T-helper 22 cell (primary cell): Measurements from ENCODE around the gene UBR1.

Experiments
- DNase-seq: peaks from one replicate; pipeline ENCODE4 v3.0.0-alpha.2; 2020; ENCODE audit warnings: low read depth

UBR1 gene

DNA sequence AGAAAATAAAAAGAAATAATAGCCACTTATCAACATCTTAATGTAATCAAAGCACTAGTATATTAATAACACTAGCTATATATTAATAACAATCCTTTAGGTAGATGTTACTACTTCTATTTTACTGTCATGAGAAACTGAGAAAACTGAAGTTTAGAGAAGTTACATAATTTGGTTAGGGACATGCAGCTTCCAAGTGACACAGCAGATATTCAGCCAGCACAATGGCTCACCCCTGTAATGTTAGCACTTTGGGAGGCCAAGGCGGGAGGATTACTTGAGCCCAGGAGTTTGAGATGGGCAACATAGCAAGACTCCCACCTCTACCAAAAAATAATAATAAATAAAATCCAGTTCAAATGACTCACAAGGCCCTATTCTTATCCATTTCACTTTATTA is 1.9 kb upstream of the UBR1 start:
- no peak for DNase-seq

DNA sequence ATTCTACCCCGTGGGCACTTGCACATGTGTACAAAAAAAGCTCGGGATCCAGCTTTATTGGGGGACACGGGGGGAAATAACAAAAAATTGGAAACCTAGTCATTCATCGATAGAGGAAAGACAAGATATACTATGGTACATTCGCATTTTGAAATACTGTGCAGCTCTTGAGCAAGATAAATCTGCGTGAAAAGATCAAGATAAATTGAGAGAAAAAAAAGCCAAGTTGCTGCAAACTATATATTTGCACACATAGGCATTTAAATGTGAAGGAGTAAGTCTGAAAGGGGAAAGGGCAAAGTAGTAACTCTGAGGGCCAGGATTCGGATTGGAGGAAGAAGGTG is 620 bp upstream of the UBR1 start:
- DNase-seq, result no peak

DNA sequence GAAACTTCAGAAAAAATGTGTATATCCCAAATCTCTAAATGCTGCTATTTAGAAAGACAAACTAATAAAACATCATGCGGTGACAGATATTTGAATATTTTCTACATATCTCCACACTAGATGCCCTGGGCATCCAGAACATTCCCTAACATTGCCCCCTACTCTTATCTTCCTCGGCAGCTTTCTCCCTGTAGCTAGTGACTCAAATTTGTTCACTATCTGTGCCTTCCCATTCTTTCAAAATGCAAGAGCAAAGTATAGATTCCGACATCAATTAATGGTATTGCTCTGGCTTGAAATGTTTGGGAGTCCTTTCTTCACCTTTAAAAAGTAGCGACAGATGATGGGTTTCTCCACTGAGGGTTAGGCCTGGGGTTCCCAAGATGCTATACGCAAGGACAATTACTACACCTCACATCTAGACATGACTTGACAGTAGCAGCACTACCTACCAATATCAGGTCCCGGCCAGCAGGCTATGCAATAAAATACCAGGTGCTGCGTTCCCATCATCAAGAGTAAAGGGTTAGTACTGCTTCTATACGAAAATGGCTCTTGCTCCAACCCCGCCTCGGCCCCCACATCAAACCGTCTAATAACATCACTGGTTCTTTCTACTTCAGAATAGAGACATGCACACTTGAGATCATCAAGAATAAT is 631 bp downstream of the UBR1 start:
- no peak for DNase-seq

DNA sequence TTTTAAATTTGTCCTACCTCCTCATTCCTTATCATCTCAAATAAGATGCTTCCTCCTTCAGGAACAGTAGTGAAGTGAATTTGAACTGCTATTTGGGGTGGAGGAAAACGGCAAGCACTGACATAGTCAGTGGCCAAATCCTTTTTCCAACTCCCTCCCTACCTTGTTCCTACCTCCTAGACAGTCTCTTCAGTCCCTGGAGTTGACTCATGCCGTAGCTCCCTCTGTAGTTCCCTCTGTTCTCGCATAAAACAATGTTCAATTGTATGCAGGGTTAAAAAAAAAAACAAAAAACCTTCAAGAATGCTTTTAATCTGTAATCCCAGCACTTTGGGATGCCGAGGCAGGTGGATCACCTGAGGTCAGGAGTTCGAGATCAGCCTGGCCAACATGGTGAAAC is 1.4 kb downstream of the UBR1 start:
- no peak for DNase-seq

DNA sequence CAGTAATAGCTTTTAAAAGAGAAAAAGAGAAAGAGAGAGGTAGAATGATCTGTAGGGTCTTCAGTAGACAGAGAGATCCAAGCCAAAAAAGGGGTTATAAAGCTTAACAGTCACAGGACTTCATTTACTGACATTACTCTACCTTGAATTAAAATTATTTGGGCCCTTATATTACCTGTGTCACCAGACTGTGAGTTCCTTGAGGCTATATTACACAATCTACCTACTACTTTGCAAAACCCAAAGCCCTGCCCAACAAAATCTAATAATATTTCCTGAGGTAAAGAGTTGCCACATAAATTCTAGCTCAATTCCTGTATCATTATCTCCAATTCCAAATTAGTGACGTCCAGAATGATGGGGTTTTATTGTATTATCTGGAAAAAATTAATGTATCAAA is 1.9 kb downstream of the UBR1 start:
- DNase-seq, result no peak

DNA sequence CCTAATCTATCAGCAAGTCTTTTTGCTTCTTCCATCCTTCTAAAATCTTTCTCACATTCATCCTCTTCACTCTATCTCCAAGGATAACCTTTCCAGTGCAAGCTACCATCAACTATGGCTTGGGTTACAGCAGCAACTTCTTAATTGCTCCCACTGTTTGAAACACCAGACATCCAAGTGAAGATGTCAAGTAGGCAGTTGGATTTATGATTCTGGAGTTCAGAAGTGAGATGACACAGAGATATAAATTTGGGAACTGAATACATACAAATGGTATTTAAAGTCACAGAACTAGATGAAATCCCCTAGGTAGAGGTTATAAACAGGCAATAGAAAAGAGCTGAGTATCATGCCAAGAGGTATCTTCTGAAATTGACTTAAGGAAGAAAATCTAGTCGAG is 3.7 kb downstream of the UBR1 start:
- no peak for DNase-seq

DNA sequence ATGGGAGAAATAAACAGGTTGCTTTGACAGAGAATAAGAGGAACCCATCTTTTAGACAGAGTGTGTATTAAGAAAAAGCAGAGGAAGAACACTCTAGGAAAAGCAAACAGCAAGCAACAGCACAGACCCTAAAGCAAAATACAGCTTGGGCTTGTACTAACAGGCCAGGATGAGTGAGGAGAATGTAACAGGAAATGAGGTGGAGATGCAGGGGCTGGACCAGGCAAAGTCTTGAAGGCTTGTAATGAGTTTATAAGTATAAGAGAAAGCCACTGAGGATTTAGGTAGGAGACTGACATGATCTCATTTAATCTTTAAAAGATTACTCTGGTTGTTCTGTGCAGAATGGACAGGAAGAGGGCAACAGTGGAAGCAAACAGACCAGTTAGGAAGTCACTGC is 4.9 kb downstream of the UBR1 start:
- no peak for DNase-seq

DNA sequence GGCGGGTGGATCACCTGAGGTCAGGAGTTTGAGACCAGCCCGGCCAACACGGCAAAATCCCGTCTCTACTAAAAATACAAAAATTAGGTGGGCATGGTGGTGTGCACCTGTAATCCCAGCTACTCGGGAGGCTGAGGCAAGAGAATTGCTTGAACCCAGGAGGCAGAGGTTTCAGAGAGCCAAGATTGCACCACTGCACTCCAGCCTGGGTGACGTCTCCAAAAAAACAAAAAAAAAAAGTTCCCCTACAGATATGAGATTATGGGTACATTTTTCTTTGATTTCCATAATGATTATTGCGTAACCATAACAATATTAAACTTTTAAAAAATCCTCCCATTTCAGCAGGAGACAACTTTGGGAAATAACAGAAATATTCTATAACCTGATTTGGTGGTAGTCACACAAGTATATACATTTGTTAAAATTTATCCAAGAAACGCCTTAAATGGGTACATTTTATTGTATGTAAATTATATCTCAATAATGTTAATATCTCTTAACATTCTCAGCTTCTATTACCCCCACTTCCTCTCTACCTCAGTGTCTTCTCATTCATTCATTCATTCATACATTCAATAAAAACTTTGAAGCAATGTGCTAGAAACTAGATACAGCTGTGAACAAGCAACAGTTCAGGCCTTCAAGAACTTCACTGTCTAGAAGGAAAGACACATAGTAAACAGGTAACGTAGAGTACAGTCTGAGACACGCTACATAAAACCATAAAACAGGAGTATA is 6.6 kb downstream of the UBR1 start:
- DNase-seq, result no peak

DNA sequence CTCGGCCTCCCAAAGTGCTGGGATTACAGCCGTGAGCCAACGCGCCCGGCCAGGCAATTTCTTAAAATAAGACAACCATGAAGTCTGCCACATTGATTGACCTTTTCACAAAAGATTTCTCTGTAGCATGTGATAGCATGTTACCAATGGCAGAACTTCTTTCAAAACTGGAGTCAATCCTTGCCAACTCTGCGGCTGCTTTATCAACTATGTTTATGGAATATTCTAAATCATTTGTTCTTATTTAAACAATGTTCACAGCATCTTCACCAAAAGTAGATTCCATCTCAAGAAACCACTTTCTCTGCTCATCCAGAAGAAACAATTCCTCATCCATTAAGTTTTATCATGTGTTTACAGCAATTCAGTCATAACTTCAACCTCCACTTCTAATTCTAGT is 9.4 kb downstream of the UBR1 start:
- no peak for DNase-seq

DNA sequence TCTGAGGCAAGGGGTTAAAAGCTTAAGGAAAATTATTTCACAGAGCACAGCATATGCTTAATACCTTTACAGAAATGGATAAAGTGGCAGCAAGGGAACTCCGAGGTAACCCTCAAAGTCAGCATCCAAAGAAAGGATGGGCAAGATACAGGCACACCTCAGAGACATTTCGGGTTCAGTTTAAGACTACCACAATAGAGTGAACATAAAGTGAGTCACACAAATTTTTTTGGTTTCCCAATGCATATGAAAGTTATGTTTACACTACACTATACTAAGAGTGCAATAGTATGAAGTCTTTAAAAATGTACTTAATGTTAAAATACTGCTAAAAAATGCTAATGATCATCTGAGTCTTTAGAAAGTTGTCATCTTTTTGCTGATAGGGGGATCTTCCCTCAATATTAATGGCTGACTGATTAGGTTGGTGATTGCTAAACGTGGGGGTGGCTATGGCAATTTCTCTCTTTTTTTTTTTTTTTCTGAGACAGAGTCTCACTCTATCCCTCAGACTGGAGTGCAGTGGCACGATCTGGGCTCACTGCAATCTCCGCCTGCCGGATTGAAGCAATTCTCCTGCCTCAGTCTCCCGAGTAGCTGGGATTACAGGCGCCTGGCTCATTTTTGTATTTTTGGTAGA is 10.0 kb downstream of the UBR1 start:
- no peak for DNase-seq

DNA sequence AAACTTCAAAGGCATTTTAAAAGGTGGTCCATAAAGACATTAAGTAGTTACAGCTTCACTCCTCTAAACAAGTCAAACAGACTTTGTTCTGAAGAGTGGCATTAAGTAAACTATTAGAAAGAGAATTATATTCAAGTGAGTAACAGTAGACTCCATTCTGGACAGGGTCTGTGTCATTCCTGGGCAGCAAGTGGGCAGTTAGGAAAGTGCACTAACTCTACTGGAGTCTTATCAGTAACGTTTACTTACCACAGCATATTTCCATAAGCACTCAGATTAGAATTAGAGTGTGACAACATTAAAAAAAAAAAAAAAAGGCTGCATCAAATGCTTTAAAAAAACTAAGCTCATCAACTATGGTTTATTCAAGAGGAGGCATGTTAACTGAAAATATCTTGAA is 10.6 kb downstream of the UBR1 start:
- DNase-seq, result no peak

DNA sequence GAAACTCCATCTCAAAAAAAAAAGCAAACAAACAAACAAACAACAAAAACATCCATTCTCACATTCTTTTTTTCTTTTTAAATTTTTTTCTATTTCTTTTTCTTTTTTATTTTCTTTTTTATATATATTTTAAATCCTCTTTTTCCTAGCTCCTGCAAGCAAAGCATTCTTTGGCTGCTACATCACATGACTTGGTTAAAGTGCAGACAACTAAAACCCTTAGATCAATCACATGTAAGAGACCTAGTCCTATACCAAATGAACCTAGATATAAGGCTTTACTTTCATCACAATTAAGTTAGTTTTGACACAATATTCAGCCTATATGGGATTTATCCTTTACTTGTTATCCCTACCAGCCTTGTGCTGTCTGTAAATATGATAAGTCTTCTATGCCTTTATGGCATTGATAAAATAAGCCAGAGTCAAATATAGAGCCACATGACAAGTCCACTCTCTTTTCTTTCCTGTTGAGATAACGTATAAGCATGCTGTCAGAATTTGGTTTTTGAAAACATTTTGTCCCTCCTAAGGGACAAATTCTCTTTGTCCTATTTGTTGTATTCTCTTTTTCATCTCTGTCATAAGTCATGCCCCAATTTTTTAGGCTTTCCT is 11.3 kb downstream of the UBR1 start:
- no peak for DNase-seq

DNA sequence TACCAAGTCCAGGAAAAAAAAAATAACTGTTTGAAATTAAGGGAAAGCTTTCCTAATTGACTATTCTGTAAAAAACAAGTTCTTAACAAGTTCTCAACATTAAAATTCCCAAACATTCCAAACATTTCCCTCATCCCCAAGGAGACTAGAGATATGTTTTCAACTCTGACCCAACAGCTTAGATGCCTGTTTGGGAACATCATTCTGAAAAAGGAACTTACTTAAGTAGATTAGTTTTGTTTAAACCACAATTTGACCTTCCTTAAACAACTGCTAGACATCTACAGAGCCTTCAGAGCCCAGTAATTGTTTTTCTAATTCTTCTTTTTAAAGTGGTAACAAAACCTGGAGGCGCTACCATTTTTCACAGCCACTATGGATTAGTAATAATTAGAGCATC is 12.8 kb downstream of the UBR1 start:
- no peak for DNase-seq

DNA sequence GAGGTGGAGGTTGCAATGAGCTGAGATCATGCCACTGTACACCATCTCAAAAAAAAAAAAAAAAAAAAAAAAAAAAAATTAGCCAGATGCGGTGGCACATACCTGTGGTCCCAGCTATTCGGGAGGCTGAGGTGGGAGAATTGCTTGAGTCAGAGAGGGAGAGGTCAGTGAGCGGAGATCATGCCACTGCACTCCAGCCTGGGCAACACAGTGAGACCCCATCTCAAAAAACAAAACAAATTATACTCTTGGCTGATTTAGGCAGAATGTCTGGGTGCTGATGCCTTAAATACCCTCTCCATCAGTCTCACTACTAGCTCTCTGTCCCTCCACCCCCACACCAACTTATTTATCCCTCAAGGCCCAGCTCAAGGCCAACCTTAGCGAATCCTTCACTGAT is 14.0 kb downstream of the UBR1 start:
- DNase-seq, result no peak

DNA sequence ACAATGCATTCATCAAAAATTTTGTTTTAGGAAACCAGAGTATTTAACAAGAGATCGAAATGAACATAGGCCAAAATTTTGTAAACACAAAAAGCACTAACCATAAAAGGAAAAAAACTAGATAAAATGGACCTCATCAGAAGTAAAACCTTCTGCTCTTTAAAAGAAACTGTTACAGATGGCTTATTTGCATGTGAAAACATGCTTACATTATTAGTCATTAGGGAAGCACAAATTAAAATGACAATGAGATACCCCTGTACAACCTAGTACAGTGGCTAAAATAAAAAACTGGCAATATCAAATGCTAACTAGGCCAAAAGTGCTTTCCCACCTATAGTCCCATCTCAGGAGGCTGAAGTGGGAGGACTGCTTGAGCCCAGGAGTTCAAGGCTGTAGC is 19.3 kb downstream of the UBR1 start:
- no peak for DNase-seq

DNA sequence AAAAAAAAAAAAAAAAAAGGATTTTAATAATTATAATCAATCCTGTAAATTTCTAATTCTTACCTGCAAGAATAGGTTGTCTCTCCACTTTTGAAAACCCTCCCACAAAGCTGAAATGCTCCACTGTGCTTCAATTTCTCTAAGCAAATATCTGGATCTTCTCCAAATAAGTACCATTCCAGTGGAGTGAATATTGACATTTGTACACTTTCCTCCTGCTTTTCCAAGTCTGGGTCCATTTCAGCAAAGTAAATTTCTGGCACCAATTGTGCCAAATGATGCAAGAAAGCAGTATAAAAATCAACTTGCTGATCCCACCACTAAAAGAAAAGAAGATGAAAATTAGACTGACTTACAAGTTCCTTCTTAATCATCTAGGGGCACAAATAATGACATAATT is 19.9 kb downstream of the UBR1 start:
- DNase-seq, result no peak

DNA sequence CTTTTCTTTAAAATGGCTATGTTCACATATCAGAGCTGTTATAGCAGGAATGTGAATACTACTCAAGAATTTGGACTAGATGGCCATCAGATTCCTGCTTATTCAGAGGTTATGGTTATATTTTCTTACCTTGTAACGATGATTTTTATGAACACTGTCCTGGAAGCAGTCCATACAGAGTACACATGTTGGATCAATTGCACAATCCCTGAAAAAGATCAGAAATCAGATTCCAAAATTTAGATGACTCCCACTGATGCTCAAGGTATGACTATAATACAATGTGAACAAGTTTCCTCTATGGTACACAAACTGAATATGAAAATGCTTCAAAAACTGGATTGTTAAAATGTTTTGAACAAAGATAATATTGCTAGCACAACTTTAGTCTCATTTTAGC is 23.3 kb downstream of the UBR1 start:
- no peak for DNase-seq

DNA sequence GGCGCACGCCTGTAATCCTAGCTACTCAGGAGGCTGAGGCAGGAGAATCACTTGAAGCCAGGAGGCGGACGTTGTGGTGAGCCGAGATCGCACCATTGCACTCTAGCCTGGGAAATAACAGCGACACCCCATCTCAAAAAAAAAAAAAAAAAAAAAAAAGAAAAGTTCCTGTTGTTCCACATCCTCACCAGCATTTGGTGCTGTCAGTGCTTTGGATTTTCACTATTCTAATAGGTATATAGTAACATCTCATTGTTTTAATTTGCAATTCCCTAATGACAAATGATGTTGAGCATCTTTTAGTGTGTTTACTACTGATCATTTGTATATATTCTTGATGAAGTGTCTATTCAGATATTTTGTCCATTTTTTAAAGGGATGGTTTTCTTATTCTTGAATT is 24.6 kb downstream of the UBR1 start:
- no peak for DNase-seq

DNA sequence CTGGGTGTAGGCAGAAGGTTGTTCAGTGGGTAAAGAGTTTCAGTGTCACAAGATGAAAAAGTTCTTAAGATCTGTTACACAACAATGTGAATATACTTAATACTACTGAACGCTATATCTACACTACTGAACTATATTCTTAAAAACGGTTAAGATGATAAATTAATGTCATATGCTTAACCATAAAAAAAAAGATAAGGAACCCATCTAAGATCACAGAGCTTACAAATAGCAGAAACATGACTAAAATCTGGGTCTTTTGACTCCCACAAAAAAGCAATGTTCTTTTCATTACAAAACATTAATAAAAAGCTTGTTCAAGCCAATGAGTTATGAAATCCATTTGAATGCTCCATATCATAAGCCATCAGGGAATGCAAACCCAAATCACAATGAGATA is 34.4 kb downstream of the UBR1 start:
- no peak for DNase-seq

DNA sequence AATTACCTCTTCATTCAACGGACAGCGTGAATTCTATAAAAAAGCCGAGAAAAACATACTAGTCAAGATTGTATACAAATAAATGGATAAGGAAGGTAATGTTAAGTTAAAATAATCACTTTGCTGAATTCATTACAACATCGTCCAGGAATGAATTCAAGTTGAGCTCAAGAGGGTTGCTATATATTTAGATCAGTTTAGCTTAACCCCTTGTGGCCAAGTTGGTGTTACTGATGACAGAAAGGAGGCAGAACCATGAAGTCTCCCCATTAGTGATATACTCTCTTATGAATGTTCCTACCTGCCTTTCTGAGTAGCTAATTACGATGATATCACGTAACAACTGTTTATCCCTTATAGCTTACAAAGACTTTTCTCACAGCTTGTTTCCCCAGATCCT is 34.9 kb downstream of the UBR1 start:
- no peak for DNase-seq

DNA sequence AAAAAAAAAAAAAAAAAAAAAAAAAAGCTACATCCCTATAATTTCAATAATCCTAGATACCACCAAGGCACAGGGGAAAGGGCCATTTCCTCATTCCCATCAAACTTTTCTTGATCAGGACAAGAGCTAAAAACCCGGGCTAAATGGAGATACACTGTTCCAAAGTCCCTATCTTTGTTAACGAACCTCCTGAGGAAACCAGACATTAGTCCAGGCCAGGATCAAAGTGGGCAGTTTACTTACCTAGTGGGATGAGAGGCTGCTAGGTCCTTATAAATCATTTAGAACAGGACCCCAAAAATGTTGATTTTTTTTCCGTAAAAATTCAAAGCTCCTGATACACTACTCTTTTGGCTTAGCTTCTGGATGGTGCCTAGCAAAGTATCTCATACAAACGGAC is 35.6 kb downstream of the UBR1 start:
- DNase-seq, result no peak

DNA sequence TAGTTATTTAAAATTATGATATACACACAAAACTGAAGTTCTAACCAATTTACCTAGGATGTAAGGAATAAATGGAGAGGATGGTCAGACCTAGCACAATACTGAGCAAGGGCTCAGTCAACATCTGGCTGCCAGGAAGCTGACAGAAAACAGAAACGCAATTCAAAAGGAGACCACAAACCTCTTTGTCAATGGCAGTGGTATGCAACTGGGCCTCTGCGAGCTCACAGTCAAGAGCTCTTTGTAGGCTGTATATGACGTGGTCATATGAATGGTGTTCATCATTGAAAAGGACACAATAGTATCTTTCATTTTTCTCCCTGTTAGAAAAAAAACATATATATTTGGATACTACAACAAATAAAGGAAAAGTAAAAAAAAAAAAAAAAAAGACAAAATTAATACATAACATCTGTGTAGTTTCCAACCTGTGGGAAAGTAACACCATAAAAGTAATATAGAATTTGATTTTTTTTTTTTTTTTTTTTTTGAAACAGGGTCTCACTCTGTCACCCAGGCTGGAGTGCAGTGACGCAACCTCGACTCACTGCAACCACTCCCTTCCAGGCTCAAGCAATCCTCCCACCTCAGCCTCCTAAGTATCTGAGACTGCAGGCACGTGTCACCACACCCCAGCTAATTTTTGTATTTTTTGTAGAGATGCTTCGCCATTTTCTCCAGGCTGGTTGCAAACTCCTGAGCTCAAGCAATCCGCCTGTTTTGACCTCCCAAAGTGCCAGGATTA is 37.9 kb downstream of the UBR1 start:
- no peak for DNase-seq

DNA sequence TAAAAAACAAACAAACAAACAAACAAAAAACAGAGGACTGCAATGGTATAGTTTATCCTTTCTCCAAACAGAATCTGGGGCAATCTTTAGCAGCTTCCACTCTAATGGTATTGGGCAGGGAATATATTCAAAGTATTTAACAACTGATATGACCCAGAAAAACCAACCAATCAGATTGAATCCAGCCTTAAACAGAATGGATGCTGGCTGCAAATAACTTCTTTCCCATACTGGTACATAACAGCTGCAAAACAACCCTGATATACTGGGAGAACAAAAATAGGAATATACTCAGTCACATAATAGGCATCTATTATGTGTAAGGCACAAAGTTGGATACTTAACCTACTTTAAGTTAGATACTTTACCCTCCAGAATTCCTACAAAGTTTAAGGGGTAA is 49.1 kb downstream of the UBR1 start:
- DNase-seq, result no peak
